HCT116 (cell line): ENCODE results near the gene BRD3OS. TPM values are rescaled to one million over a fixed set of nuclear protein-coding genes. Genes with fewer than 3 reads are reported as not detected.

Experiments
- ATAC-seq: fragments of 200-7000 bp; cut with Tn5 transposase; 2 replicates; pipeline ENCODE4 v1.9.1; 2020; ENCODE audit warnings: mild to moderate bottlenecking, moderate library complexity
- BruUV-seq: library from RNA; stranded (reverse); fragments of 400-500 nt; replicated peaks from 2 replicates; lab custom pipeline; 2021; lab: Mats Ljungman, UMichigan
- CTCF ChIA-PET: fragments of 300-600 bp; sonication (Branson Sonifier 250); formaldehyde crosslinking; loops from one replicate; lab custom pipeline; 2021; ENCODE audit warnings: antibody characterized with exemption; lab: Charles Lee
- POLR2A ChIA-PET: fragments of 300-600, 350-600 bp; sonication (Branson Sonifier 250); formaldehyde crosslinking; loops from one replicate; lab custom pipeline; 2021; ENCODE audit warnings: antibody characterized with exemption; lab: Charles Lee
- RAD21 ChIA-PET, 2 experiments: fragments of 300-600 bp; sonication (Branson Sonifier 250); formaldehyde crosslinking; loops; one replicate each; lab custom pipeline; 2023; ENCODE audit warnings: low total read pairs in 2 of 2; ENCODE audit not compliant: uncharacterized antibody in 2 of 2, unreplicated experiment in 2 of 2, low non-redundant PET in 1 of 2; lab: Charles Lee
- DNase-seq: peaks from one replicate; pipeline ENCODE4 v3.0.0-alpha.2; 2010; ENCODE audit warnings: low read depth, low spot score
- H2AFZ ChIP-seq: fragments of 200-600 bp; shearing (Covaris generic), sonication (generic); 2 replicates; pipeline ENCODE4 v1.6.1; 2017; ENCODE audit warnings: low read depth, mixed run types, mixed read lengths, antibody characterized with exemption, low read length; ENCODE audit not compliant: poor library complexity, severe bottlenecking
- H3K27ac ChIP-seq: 2 replicates; pipeline ENCODE4 v1.5.1; 2012; ENCODE audit warnings: low read depth, low read length
- H3K27me3 ChIP-seq: fragments of 200-600 bp; sonication (generic); 2 replicates; pipeline ENCODE4 v1.6.1; 2016; ENCODE audit warnings: mixed run types, low read length, mixed read lengths; ENCODE audit not compliant: insufficient read depth
- H3K36me3 ChIP-seq, 2 experiments: fragments of 200-500 bp in 1 of 2; fragments of 200-600 bp in 1 of 2; sonication (Bioruptor generic) in 1 of 2; sonication (generic) in 1 of 2; 2 replicates each; pipeline versions ENCODE4 v1.5.1 to v1.6.1; 2014 to 2016; ENCODE audit warnings: low read length in 2 of 2, inconsistent platforms in 1 of 2, mixed read lengths in 1 of 2, mixed run types in 1 of 2; ENCODE audit not compliant: insufficient read depth in 2 of 2, control insufficient read depth in 1 of 2
- H3K4me1 ChIP-seq, 2 experiments: fragments of 200-600 bp in 1 of 2; sonication (generic) in 1 of 2; 2 replicates each; pipeline versions ENCODE4 v1.5.1 to v1.6.1; 2012 to 2017; ENCODE audit warnings: low read length in 2 of 2, inconsistent platforms in 1 of 2, mild to moderate bottlenecking in 1 of 2, mixed read lengths in 1 of 2, mixed run types in 1 of 2, moderate library complexity in 1 of 2; ENCODE audit not compliant: insufficient read depth in 2 of 2, control insufficient read depth in 1 of 2
- H3K4me2 ChIP-seq: fragments of 200-600 bp; sonication (generic); 2 replicates; pipeline ENCODE4 v1.6.1; 2017; ENCODE audit warnings: mixed run types, low read length, mixed read lengths
- H3K4me3 ChIP-seq, 2 experiments: fragments of 200-600 bp in 1 of 2; sonication (generic) in 1 of 2; replicated peaks in 1 of 2; 2 replicates each; pipeline ENCODE4 v1.5.1; 2011 to 2016; ENCODE audit warnings: low read length in 2 of 2, control low read depth in 1 of 2, low read depth in 1 of 2, mild to moderate bottlenecking in 1 of 2, mixed read lengths in 1 of 2, mixed run types in 1 of 2
- H3K79me2 ChIP-seq: fragments of 200-600 bp; sonication (generic); 2 replicates; pipeline ENCODE4 v1.6.1; 2017; ENCODE audit warnings: mild to moderate bottlenecking, mixed run types, low read length, moderate library complexity, mixed read lengths; ENCODE audit not compliant: insufficient read depth
- H3K9ac ChIP-seq: fragments of 200-600 bp; sonication (generic); 2 replicates; pipeline ENCODE4 v1.6.1; 2016; ENCODE audit warnings: low read length, mixed read lengths
- H3K9me2 ChIP-seq: fragments of 200-600 bp; sonication (generic), shearing (Covaris generic); 2 replicates; pipeline ENCODE4 v1.6.1; 2017; ENCODE audit warnings: mixed run types, mild to moderate bottlenecking, moderate library complexity; ENCODE audit not compliant: insufficient read depth
- H3K9me3 ChIP-seq, 2 experiments: fragments of 200-500 bp in 1 of 2; fragments of 200-600 bp in 1 of 2; sonication (Bioruptor generic) in 1 of 2; sonication (generic) in 1 of 2; 2 replicates each; pipeline ENCODE4 v1.6.1; 2014 to 2017; ENCODE audit warnings: low read length in 2 of 2, mixed read lengths in 2 of 2, inconsistent platforms in 1 of 2, low read depth in 1 of 2, mild to moderate bottlenecking in 1 of 2, mixed run types in 1 of 2, moderate library complexity in 1 of 2; ENCODE audit not compliant: control insufficient read depth in 1 of 2, insufficient read depth in 1 of 2
- H4K20me1 ChIP-seq: fragments of 200-600 bp; sonication (generic), shearing (Covaris generic); 2 replicates; pipeline ENCODE4 v1.6.1; 2017; ENCODE audit warnings: mixed run types, mild to moderate bottlenecking, moderate library complexity; ENCODE audit not compliant: insufficient read depth
- ATF3 ChIP-seq: IDR thresholded peaks from 2 replicates; pipeline ENCODE4 v1.6.1; 2012
- CBX3 ChIP-seq: IDR thresholded peaks from 2 replicates; pipeline ENCODE4 v1.6.1; 2012; ENCODE audit warnings: low read depth
- CEBPB ChIP-seq: IDR thresholded peaks from 2 replicates; pipeline ENCODE4 v1.6.1; 2012; ENCODE audit warnings: low read depth
- EGR1 ChIP-seq: IDR thresholded peaks from 2 replicates; pipeline ENCODE4 v1.6.1; 2012; ENCODE audit warnings: low read depth
- ELF1 ChIP-seq: IDR thresholded peaks from 2 replicates; pipeline ENCODE4 v1.6.1; 2012; ENCODE audit warnings: low read depth, borderline replicate concordance
- EZH2phosphoT487 ChIP-seq: fragments of 200-600 bp; IDR thresholded peaks from 2 replicates; pipeline ENCODE4 v1.6.1; 2018; ENCODE audit warnings: antibody characterized with exemption, borderline replicate concordance
- FOSL1 ChIP-seq: IDR thresholded peaks from 2 replicates; pipeline ENCODE4 v1.6.1; 2012; ENCODE audit warnings: low read depth
- JUND ChIP-seq: IDR thresholded peaks from 2 replicates; pipeline ENCODE4 v1.6.1; 2012
- MAX ChIP-seq: IDR thresholded peaks from 2 replicates; pipeline ENCODE4 v1.6.1; 2012
- POLR2AphosphoS5 ChIP-seq: IDR thresholded peaks from 2 replicates; pipeline ENCODE4 v1.6.1; 2011; ENCODE audit warnings: mild to moderate bottlenecking, low read depth, low read length, moderate library complexity
- RAD21 ChIP-seq: IDR thresholded peaks from 2 replicates; pipeline ENCODE4 v1.6.1; 2012; ENCODE audit warnings: low read depth, mild to moderate bottlenecking
- REST ChIP-seq: IDR thresholded peaks from 2 replicates; pipeline ENCODE4 v1.6.1; 2012; ENCODE audit warnings: low read depth
- SP1 ChIP-seq: IDR thresholded peaks from 2 replicates; pipeline ENCODE4 v1.6.1; 2012; ENCODE audit warnings: low read depth
- SRF ChIP-seq: IDR thresholded peaks from 2 replicates; pipeline ENCODE4 v1.6.1; 2012; ENCODE audit warnings: low read depth
- TCF7L2 ChIP-seq: IDR thresholded peaks from 2 replicates; pipeline ENCODE4 v1.7.0; 2011; ENCODE audit warnings: borderline replicate concordance, inconsistent platforms; ENCODE audit not compliant: insufficient read depth, insufficient read length; ENCODE audit errors: extremely low read depth
- YY1 ChIP-seq: IDR thresholded peaks from 2 replicates; pipeline ENCODE4 v1.6.1; 2011; ENCODE audit warnings: low read length, low read depth, moderate library complexity, mild to moderate bottlenecking; ENCODE audit not compliant: insufficient replicate concordance; ENCODE audit errors: extremely low read depth
- ZBTB33 ChIP-seq: IDR thresholded peaks from 2 replicates; pipeline ENCODE4 v1.6.1; 2011; ENCODE audit warnings: mild to moderate bottlenecking, low read length, moderate library complexity; ENCODE audit not compliant: insufficient replicate concordance; ENCODE audit errors: extremely low read depth
- ZNF274 ChIP-seq: fragments of 200-500 bp; sonication (Bioruptor generic); IDR thresholded peaks from 2 replicates; pipeline ENCODE4 v1.6.1; 2014; ENCODE audit warnings: mild to moderate bottlenecking, low read depth, low read length, inconsistent platforms
- intact Hi-C: fragments of 100-400 bp; cut with micrococcal nuclease; formaldehyde crosslinking; loops from 2 replicates; pipeline ENCODE4 v1.10.0; 2022
- total RNA-seq: library from RNA; stranded (reverse); gene quantifications from one replicate; pipeline ENCODE4 v1.2.1, GENCODE V29; 2021; ENCODE audit not compliant: unreplicated experiment

BRD3OS gene
- total RNA-seq, 1 experiment from 2014 or later: 17.0 TPM

GRCh38 chr9:134064711-134065110 lies 39.4 kb downstream of the BRD3OS start:
- Histone ChIP-seq H2AFZ (no peak overlapping the region), H3K4me1 (peaks cover 10 to 22% of the 10 kb centered on the region in 2 experiments; a peak in 3 of 4 replicates), H3K27me3 (peaks cover 6% of the 10 kb centered on the region), H4K20me1 (no peaks in the 10 kb centered on the region), H3K4me3 (no peak overlapping the region), H3K9me2 (no peaks in the 10 kb centered on the region), H3K9me3 (no peaks in the 10 kb centered on the region), H3K27ac (no peak overlapping the region), H3K36me3 (no peaks in the 10 kb centered on the region), H3K79me2 (peaks cover 59% of the 10 kb centered on the region), H3K9ac (no peak overlapping the region), H3K4me2 (no peak overlapping the region)
- intact Hi-C loops: no loop called here
- ChIA-PET CTCF (no interaction called here), RAD21 (no interaction called here), POLR2A (no interaction called here)
- TF ChIP-seq POLR2AphosphoS5: no peak
- no peak for TF ChIP-seq CEBPB
- no peak for TF ChIP-seq ELF1
- TF ChIP-seq EZH2phosphoT487: no peak
- no peak for TF ChIP-seq JUND
- TF ChIP-seq ATF3: no peak
- TF ChIP-seq CBX3: no peak
- no peak for TF ChIP-seq ZBTB33
- TF ChIP-seq FOSL1: no peak
- TF ChIP-seq MAX: no peak
- TF ChIP-seq RAD21: no peak
- no peak for TF ChIP-seq ZNF274
- no peak for TF ChIP-seq YY1
- no peak for TF ChIP-seq SP1
- TF ChIP-seq REST: no peak
- TF ChIP-seq EGR1: no peak
- no peak for TF ChIP-seq SRF
- TF ChIP-seq TCF7L2: no peak
- no peak for ATAC-seq
- no TSS peak for BruUV-seq
- DNase-seq: no peak
